ENCODE measurements around the gene IL6.
"Not testable (repeated sequence)": the region's sequence is repeated elsewhere in the genome, so short reads cannot be mapped to it uniquely, and the experiment has no call there.

GRCh38 chr7:22705874-22706273 lies 21.1 kb upstream of the IL6 start:
- TF ChIP-seq, protein P1, sequence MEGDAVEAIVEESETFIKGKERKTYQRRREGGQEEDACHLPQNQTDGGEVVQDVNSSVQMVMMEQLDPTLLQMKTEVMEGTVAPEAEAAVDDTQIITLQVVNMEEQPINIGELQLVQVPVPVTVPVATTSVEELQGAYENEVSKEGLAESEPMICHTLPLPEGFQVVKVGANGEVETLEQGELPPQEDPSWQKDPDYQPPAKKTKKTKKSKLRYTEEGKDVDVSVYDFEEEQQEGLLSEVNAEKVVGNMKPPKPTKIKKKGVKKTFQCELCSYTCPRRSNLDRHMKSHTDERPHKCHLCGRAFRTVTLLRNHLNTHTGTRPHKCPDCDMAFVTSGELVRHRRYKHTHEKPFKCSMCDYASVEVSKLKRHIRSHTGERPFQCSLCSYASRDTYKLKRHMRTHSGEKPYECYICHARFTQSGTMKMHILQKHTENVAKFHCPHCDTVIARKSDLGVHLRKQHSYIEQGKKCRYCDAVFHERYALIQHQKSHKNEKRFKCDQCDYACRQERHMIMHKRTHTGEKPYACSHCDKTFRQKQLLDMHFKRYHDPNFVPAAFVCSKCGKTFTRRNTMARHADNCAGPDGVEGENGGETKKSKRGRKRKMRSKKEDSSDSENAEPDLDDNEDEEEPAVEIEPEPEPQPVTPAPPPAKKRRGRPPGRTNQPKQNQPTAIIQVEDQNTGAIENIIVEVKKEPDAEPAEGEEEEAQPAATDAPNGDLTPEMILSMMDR (IDR thresholded peaks at IDR 0.05; ENCODE audit: poor library complexity, severe bottlenecking) = not testable (repeated sequence)
- not testable (repeated sequence) for TF ChIP-seq EP300 (conservative IDR thresholded peaks at IDR 0.05; ENCODE audit: poor library complexity, severe bottlenecking); EZH2 (IDR thresholded peaks at IDR 0.05; ENCODE audit: borderline replicate concordance, insufficient read depth, low read length, poor library complexity, severe bottlenecking); RAD21 (conservative IDR thresholded peaks at IDR 0.05); TAF1 (IDR thresholded peaks at IDR 0.05; ENCODE audit: low read depth); POLR2AphosphoS5 (IDR thresholded peaks at IDR 0.05)
- TF ChIP-seq, protein P2, sequence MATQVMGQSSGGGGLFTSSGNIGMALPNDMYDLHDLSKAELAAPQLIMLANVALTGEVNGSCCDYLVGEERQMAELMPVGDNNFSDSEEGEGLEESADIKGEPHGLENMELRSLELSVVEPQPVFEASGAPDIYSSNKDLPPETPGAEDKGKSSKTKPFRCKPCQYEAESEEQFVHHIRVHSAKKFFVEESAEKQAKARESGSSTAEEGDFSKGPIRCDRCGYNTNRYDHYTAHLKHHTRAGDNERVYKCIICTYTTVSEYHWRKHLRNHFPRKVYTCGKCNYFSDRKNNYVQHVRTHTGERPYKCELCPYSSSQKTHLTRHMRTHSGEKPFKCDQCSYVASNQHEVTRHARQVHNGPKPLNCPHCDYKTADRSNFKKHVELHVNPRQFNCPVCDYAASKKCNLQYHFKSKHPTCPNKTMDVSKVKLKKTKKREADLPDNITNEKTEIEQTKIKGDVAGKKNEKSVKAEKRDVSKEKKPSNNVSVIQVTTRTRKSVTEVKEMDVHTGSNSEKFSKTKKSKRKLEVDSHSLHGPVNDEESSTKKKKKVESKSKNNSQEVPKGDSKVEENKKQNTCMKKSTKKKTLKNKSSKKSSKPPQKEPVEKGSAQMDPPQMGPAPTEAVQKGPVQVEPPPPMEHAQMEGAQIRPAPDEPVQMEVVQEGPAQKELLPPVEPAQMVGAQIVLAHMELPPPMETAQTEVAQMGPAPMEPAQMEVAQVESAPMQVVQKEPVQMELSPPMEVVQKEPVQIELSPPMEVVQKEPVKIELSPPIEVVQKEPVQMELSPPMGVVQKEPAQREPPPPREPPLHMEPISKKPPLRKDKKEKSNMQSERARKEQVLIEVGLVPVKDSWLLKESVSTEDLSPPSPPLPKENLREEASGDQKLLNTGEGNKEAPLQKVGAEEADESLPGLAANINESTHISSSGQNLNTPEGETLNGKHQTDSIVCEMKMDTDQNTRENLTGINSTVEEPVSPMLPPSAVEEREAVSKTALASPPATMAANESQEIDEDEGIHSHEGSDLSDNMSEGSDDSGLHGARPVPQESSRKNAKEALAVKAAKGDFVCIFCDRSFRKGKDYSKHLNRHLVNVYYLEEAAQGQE (IDR thresholded peaks at IDR 0.05; ENCODE audit: borderline replicate concordance) = not testable (repeated sequence)

Measured in neural cell (in vitro differentiated cells).